Heart right ventricle (tissue), 16 donors: ENCODE measurements around the gene SHC4. TPM values are rescaled to one million over a fixed set of nuclear protein-coding genes. Genes with fewer than 3 reads are reported as not detected.

ENCODE experiments used
- ATAC-seq, 8 donors: fragments of 200-7000 bp; cut with Tn5 transposase; one replicate each; pipeline ENCODE4 v1.9.1; 2020; ENCODE audit warnings: mild to moderate bottlenecking in 8 of 8, moderate library complexity in 8 of 8, moderate number of reproducible peaks in 1 of 8
- DNase-seq, 2 donors: peaks; one replicate each; pipeline ENCODE4 v3.0.0-alpha.2; 2020
- H3K27ac ChIP-seq, 10 donors: fragments of 200-600 bp; sonication (generic) in 2 of 10; one replicate each; pipeline versions ENCODE4 v1.5.0 to v1.8.0; 2020 to 2022; ENCODE audit warnings: mild to moderate bottlenecking in 3 of 10
- H3K27me3 ChIP-seq, 7 donors: fragments of 200-600 bp; one replicate each; pipeline ENCODE4 v1.8.0; 2021 to 2022; ENCODE audit warnings: mild to moderate bottlenecking in 2 of 7
- H3K36me3 ChIP-seq, 9 donors: fragments of 200-600 bp; sonication (generic) in 1 of 9; one replicate each; pipeline versions ENCODE4 v1.5.0 to v1.8.0; 2020 to 2022; ENCODE audit warnings: mild to moderate bottlenecking in 2 of 9
- H3K4me1 ChIP-seq, 9 donors: fragments of 200-600 bp; sonication (generic) in 1 of 9; one replicate each; pipeline versions ENCODE4 v1.5.0 to v1.8.0; 2020 to 2022; ENCODE audit warnings: mild to moderate bottlenecking in 4 of 9
- H3K4me3 ChIP-seq, 10 donors: fragments of 200-600 bp; sonication (generic) in 2 of 10; one replicate each; pipeline versions ENCODE4 v1.5.0 to v1.8.0; 2020 to 2022; ENCODE audit warnings: mild to moderate bottlenecking in 7 of 10, moderate library complexity in 2 of 10
- H3K9me3 ChIP-seq, 11 donors: fragments of 200-600 bp in 10 of 11; sonication (generic) in 2 of 11; one replicate each; pipeline versions ENCODE4 v1.5.0 to v1.8.0; 2013 to 2022; ENCODE audit warnings: mild to moderate bottlenecking in 2 of 11, control low read depth in 1 of 11, moderate library complexity in 1 of 11
- CTCF ChIP-seq, 9 donors: fragments of 200-600 bp; sonication (generic) in 2 of 9; IDR thresholded peaks; one replicate each; pipeline versions ENCODE4 v1.5.0 to v1.8.0; 2021 to 2022; ENCODE audit warnings: antibody characterized with exemption in 9 of 9, mild to moderate bottlenecking in 5 of 9, moderate library complexity in 1 of 9
- WGBS, 2 donors: extraction: QIAGEN DNeasy Blood & Tissue Kit; methylation state at CpG; one replicate each; pipeline ENCODE4 v1.1.7; 2013; ENCODE audit warnings: inconsistent platforms in 1 of 2; 5-methylcytosine and 5-hydroxymethylcytosine counted together
- intact Hi-C, 10 donors: fragments of 100-400 bp; cut with DNase I; formaldehyde crosslinking; loops; one replicate each; pipeline versions ENCODE4 v1.11.1 to v1.14.2; 2022
- polyA plus RNA-seq, 2 donors: library from polyadenylated mRNA; stranded (reverse); fragments of 200-250 nt; gene quantifications; one replicate each; pipeline ENCODE4 v1.2.3, GENCODE V29; 2013
- total RNA-seq, 10 donors: library from RNA; stranded (reverse); fragmentation: NEBNext Ultra II Directional in 3 of 10; extraction: Animal tissue kit (Norgen Biotek cat#: 25700) in 3 of 10; gene quantifications; one replicate each; pipeline versions ENCODE4 v1.2.1 to v1.2.4, GENCODE V29; 2021 to 2023
- donor health status: Arrhythmogenic right ventricular cardiomyopathy.
- donor health status: ischemic (EF 13 %, LVEDD 7.1; RV severe dilation, severe dysfunction).
- donor health status: healthy with polysubstance abuse.
- donor health status: DM: no; HTN: yes; CAD: no.
- donor health status: DM: no; HTN: no; CAD: no.
- donor health status: ischemic (EF 25% LVEDD 6.9; RV normal size, moderate dysfunction).
- donor health status: ischemic (EF 25% LVEDD 5.7; RV mildly dilated, moderate dysfunction).
- donor health status: healthy.
- donor health status: DM: yes; HTN: yes; CAD: no.
- donor health status: Ischemic cardiomyopathy.
- donor health status: ischemic (EF 35%, LVEDD 5.7; RV mildly dilated, moderate dysfunction).
- donor health status: nonischemic (EF 11% LVEDD 7.7; RV severe dilation, severe dysfunction).
- donor health status: DM: yes; HTN: yes; CAD: no.
- donor health status: PGD.
- donor health status: ischemic (EF 29% LVEDD 5.4; RV normal size, mild dysfunction).
- donor health status: nonischemic (EF 23%, LVEDD 6.1; RV moderate dilation, normal function).

The SHC4 gene
- total and polyA plus RNA-seq, 12 donors = 1.2 to 4.9 (median 2.2) TPM

- 75 to 81% methylated on average over 5 of the region's 5 CpGs for WGBS, 2 donors
Measured at GRCh38 chr15:48941904-48942303, 21.8 kb downstream of the SHC4 start.

GRCh38 chr15:48940508-48940907 is 23.2 kb downstream of the SHC4 start:
- Histone ChIP-seq H3K27ac (no peak overlapping the region), H3K27me3 (no peaks in the 10 kb centered on the region), H3K9me3 (no peaks in the 10 kb centered on the region), H3K36me3 (no peaks in the 10 kb centered on the region), H3K4me3 (no peak overlapping the region), H3K4me1 (peaks cover 0 to 19% (median 1%) of the 10 kb centered on the region in 9 donors)
- ATAC-seq = no peak
- intact Hi-C loops = no loop called here
- no peak for TF ChIP-seq CTCF (IDR thresholded peaks at IDR 0.05)
- 86 to 87% methylated on average over 6 of the region's 6 CpGs for WGBS, 2 donors
- DNase-seq = no peak

More at GRCh38 chr15:48941904-48942303, 21.8 kb downstream of the SHC4 start:
- Histone ChIP-seq H3K27ac (no peak overlapping the region), H3K4me1 (peaks cover 0 to 28% (median 14%) of the 10 kb centered on the region in 9 donors), H3K36me3 (no peaks in the 10 kb centered on the region), H3K9me3 (no peaks in the 10 kb centered on the region), H3K4me3 (no peak overlapping the region), H3K27me3 (no peaks in the 10 kb centered on the region)
- no peak for TF ChIP-seq CTCF (IDR thresholded peaks at IDR 0.05)
- intact Hi-C loops = no loop called here
- DNase-seq (no peak), ATAC-seq (no peak)

- DNase-seq (no peak), ATAC-seq (peak in 6 of 8 donors; percentile 24 to 89 (median 63))
- Histone ChIP-seq H3K4me1 (peaks cover 0 to 10% (median 0%) of the 10 kb centered on the region in 9 donors), H3K4me3 (no peak overlapping the region), H3K36me3 (no peaks in the 10 kb centered on the region), H3K9me3 (no peaks in the 10 kb centered on the region), H3K27me3 (no peaks in the 10 kb centered on the region), H3K27ac (peak overlapping the region in 1 of 10 donors; percentile 46)
- intact Hi-C loops = no loop called here
- WGBS, 2 donors = 86 to 93% methylated on average over 4 of the region's 4 CpGs
- no peak for TF ChIP-seq CTCF (IDR thresholded peaks at IDR 0.05)
Measured at GRCh38 chr15:48939648-48940047, 24.1 kb downstream of the SHC4 start.

GRCh38 chr15:48937886-48938285 is 25.8 kb downstream of the SHC4 start:
- TF ChIP-seq CTCF (IDR thresholded peaks at IDR 0.05) = no peak
- intact Hi-C loops = no loop called here
- H3K4me1 ChIP-seq = peaks cover 0 to 10% (median 0%) of the 10 kb centered on the region in 9 donors
- H3K36me3 ChIP-seq = no peaks in the 10 kb centered on the region
- H3K27me3 ChIP-seq = no peaks in the 10 kb centered on the region
- H3K4me3 ChIP-seq = no peak overlapping the region
- no peak for DNase-seq
- no peaks in the 10 kb centered on the region for H3K9me3 ChIP-seq
- no peak for ATAC-seq
- H3K27ac ChIP-seq = no peak overlapping the region
- WGBS, 2 donors = 93% methylated on average over 2 of the region's 2 CpGs
